ENCODE measurements around the gene LCLAT1.
"Not testable (repeated sequence)": the region's sequence is repeated elsewhere in the genome, so short reads cannot be mapped to it uniquely, and the experiment has no call there.

The LCLAT1 gene

DNA sequence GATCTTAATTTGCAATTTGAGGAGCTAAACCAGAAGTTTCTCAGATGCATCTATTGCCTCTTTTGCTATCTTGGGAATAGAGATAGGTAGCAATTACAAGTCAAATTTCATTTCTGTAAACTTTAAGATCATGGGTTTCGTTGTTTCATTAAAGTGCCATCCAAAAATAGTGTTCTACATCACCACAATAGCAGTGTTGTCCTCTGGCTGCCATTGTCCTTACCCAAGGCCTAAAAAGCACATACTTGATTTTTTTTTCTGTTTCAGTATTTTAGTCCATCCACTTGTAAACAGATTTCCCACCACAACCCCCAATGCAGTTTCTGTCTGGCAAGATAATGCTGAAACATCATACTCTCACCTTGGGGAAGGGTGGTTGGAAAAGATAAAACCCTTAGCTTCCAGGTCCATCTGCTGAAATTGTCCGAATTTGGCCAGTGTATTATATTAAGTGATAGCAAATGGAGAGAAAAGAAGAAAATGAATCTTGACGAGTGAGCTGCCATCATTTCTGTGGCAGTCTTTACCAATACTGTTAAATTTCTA is 136.2 kb downstream of the LCLAT1 start:
- in situ Hi-C loops (cut with MboI; ENCODE audit: low sequenced_read_pairs): no loop called here

- in situ Hi-C loops (cut with MboI; ENCODE audit: low sequenced_read_pairs): no loop called here
Measured at GRCh38 chr2:30584116-30584515, 137.1 kb downstream of the LCLAT1 start.

- in situ Hi-C loops (cut with MboI; ENCODE audit: low sequenced_read_pairs): no loop called here
Measured at GRCh38 chr2:30588994-30589393, 141.9 kb downstream of the LCLAT1 start.

- in situ Hi-C loops (cut with MboI; ENCODE audit: low sequenced_read_pairs): no loop called here
Measured at GRCh38 chr2:30590407-30590806, 143.4 kb downstream of the LCLAT1 start.

GRCh38 chr2:30591186-30591585 is 144.1 kb downstream of the LCLAT1 start:
- in situ Hi-C loops (cut with MboI; ENCODE audit: low sequenced_read_pairs): no loop called here

- in situ Hi-C loops (cut with MboI; ENCODE audit: low sequenced_read_pairs): no loop called here
Measured at GRCh38 chr2:30601375-30601774, 154.3 kb downstream of the LCLAT1 start.

GRCh38 chr2:30605197-30605596 is 158.2 kb downstream of the LCLAT1 start:
- in situ Hi-C loops (cut with MboI; ENCODE audit: low sequenced_read_pairs): no loop called here

DNA sequence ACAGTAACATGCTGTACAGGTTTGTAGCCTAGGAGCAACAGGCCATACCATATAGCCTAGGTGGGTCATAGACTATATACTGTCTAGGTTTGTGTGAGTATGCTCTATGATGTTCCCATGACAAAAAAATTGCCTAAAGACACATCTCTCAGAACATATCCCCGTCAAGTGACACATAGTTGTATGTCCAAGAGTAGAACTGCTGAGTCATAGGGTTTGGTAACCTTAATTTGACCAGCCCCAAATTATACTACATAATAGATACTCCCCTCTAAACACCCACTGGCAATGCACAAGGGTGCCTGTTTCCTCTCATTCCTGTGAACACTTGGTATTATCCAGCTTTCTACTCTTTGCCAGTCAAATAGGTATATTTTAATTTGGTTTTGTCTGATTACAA is 161.6 kb downstream of the LCLAT1 start:
- in situ Hi-C loops (cut with MboI; ENCODE audit: low sequenced_read_pairs): no loop called here

- in situ Hi-C loops (cut with MboI; ENCODE audit: low sequenced_read_pairs): no loop called here
Measured at GRCh38 chr2:30611583-30611982, 164.5 kb downstream of the LCLAT1 start.

DNA sequence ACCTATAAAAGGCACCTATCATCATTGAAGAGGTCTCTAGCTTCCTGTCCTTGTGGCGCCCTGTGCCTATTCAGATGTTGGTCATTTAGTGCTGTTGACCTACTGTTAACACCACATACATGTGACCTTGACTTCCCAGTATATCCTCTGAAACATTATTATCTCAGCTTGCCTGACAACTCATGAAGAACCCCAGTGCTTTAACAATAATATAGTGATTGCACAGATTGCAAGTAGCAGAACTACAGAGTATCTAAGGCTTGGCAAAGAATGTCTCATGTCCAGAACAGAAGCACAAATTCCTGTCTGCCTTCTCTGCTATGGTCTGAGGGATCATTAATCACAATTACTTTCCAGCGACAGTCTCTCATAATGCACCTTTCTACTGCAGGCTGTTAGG is 165.3 kb downstream of the LCLAT1 start:
- in situ Hi-C loops (cut with MboI; ENCODE audit: low sequenced_read_pairs): no loop called here

GRCh38 chr2:30613001-30613400 is 166.0 kb downstream of the LCLAT1 start:
- in situ Hi-C loops (cut with MboI; ENCODE audit: low sequenced_read_pairs): no loop called here

DNA sequence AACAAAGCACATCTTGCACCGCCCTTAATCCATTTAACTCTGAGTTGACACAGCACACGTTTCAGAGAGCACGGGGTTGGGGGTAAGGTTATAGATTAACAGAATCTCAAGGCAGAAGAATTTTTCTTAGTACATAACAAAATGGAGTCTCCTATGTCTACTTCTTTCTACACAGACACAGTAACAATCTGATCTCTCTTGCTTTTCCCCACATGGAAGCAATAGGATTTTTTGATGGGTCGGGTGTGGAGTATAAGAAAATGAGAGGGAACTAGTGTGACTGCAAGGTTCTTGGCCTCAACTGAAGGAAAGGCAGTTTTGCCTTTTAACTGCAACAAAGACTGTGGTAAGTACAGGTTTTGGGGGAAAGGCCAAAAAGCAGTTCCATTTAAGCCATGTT is 167.2 kb downstream of the LCLAT1 start:
- in situ Hi-C loops (cut with MboI; ENCODE audit: low sequenced_read_pairs): not testable (repeated sequence)

DNA sequence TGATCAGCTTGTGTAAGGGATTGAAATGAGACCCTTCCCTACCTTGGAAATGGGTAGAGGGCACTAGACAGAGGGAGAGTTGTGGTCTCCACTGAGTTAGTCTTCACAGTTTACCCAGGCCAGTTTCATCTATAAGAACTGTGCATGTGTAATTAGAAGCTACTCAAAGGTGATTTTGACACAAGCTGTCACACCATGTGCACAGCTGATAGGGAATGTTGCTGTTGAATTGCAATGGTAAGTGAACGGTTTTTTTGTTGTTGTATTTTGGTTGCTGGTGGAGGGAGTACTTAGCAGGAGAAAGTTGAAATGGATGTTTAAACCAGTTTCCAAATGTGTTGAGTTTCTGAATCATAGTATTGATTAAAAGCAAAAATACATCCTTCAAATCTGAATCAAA is 168.9 kb downstream of the LCLAT1 start:
- in situ Hi-C loops (cut with MboI; ENCODE audit: low sequenced_read_pairs): no loop called here

GRCh38 chr2:30620102-30620501 is 173.1 kb downstream of the LCLAT1 start:
- in situ Hi-C loops (cut with MboI; ENCODE audit: low sequenced_read_pairs): no loop called here

DNA sequence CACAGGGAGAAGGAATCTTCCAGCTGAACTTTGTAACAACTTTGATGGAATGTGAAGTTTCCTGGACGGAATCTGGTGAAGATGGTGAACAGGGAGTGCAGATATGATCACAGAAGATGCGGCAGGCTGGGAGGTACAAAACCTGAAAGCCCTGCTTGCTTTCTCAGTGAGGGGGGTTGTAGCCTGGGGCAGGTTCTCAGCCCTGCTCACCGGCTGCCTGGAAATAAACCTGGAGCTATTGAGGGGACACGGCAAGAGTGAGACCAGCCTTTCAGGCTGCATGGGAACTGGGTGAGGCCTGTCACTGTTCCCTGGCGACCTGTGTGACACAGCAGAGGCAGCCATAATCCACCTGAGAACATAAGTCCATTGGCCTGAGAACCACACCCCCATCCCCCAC is 174.8 kb downstream of the LCLAT1 start:
- in situ Hi-C loops (cut with MboI; ENCODE audit: low sequenced_read_pairs): no loop called here

DNA sequence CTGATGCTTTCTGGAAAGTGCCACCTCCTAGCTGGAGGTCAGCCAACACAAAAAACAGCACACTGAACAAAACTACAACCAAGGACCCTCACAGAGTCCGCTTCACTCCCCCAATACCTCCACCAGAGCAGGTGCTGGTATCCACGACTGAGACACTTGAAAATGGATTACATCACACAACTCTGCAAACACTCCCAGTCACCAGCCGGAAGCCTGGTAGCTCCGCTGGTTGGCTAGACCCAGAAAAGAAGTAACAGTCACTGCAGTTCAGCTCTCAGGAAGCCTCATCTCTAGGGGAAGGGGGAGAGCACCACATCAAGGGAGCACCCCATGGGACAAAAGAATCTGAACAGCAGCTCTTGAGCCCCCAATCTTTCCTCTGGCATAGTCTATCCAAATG is 175.4 kb downstream of the LCLAT1 start:
- in situ Hi-C loops (cut with MboI; ENCODE audit: low sequenced_read_pairs): no loop called here

- in situ Hi-C loops (cut with MboI; ENCODE audit: low sequenced_read_pairs): no loop called here
Measured at GRCh38 chr2:30625276-30625675, 178.2 kb downstream of the LCLAT1 start.

DNA sequence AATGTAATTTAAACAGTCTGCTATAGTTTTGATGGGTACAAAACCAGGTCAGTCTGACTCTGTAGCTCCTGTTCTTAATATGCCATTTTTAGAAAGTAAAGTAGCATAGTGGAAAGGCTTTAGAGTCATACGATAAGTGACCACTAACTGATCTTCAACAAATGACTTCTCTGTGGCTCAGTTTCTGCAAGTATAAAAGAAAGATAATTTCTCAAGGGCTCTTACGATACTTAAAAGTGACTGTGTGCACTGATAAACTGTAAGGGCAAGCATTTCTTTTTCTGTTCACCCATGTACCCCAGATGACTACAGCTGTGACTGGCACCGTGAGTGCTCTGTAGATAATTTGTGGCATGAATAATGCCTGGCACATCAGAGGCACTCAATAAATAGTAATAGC is 178.7 kb downstream of the LCLAT1 start:
- in situ Hi-C loops (cut with MboI; ENCODE audit: low sequenced_read_pairs): no loop called here

- in situ Hi-C loops (cut with MboI; ENCODE audit: low sequenced_read_pairs): no loop called here
Measured at GRCh38 chr2:30626397-30626796, 179.4 kb downstream of the LCLAT1 start.

DNA sequence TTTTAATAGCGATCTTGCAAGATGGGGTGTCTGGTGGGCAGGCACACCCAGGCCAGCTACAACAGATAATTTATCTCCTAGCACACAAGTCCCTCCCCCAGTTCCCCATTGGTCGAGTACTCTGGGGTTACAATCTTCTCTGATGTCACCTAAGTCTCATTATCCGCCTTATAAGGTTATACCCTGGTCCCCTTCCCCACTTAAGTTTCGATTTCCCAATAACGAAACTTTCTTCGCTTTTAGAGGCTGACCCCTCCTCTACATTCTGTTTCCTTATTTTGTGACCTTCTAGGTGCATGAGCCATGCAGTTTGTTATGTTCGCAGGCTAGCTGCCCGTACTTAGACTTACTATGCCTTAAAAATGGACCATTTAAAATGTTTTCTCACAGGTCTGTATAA is 180.1 kb downstream of the LCLAT1 start:
- in situ Hi-C loops (cut with MboI; ENCODE audit: low sequenced_read_pairs): no loop called here

DNA sequence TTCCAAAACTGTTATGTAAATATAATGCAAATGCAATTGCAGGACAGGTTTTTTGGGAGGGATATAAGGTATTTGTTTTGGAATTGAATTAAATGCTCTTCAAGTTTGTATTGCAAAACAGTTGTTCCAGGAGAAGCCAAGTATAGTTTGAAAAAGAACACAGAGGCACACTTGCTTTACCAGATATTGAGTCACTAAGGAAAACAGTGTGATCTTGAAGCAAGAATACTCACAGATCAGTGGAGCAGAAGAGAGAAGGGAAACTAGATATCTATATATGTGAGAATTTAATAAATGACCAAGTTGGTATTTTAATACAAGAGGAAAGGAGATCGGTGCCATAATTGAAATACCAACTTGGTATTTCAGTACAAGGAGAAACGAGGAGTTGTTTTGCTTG is 181.3 kb downstream of the LCLAT1 start:
- in situ Hi-C loops (cut with MboI; ENCODE audit: low sequenced_read_pairs): no loop called here

GRCh38 chr2:30629866-30630265 is 182.8 kb downstream of the LCLAT1 start:
- in situ Hi-C loops (cut with MboI; ENCODE audit: low sequenced_read_pairs): no loop called here

GRCh38 chr2:30631051-30631671 is 184.1 kb downstream of the LCLAT1 start:
- in situ Hi-C loops (cut with MboI; ENCODE audit: low sequenced_read_pairs): no loop called here

Measured in HL-60/S4 (cell line).